HG03103 (cell line): ENCODE data around the gene TNS3.
"Not testable (repeated sequence)": the region's sequence is repeated elsewhere in the genome, so short reads cannot be mapped to it uniquely, and the experiment has no call there.

Source experiments
- ATAC-seq: cut with Tn5 transposase; IDR thresholded peaks from one replicate; pipeline ENCODE4 v1.9.1; 2021; ENCODE audit warnings: low read depth; ENCODE audit not compliant: unreplicated experiment

Gene TNS3

DNA sequence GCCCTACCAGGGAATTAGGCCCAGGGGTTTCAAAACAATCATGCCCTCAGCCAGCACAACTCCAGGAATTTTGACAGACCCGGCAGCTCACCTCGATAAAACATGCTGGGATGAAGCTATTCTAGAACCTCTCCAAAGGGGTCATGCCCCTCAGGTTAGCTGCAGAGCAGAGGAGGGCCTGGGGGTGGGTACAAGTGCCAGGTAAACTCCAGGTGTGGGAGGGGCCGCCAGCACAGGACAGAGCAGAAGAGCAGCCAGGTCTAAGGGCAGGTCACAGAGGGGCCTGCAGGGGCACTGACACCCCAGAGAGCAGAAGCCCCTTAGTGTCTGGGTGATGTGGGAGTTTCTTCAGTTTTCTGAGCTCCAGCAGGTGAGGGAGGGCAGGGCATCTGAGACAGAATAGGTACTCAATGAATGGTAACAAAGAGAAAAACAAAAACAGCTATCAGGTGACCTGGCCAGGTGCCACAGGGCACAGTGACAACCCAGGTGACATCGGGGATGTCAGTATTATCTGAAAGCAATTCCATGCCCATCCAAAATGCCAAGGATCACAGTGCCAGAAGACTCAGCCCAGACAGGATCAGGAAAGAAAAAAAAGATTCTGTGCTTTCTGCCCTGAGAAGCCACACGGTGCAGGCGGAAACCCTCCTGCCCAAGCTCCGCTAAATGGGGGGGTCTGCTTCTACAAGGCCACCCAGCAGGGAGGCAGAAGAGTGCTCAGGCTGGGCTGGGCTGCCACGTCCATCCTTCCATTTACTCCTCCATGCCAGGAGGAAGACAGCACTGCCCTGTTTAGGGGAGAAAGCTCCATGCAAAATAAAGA is 104.5 kb downstream of the TNS3 start:
- ATAC-seq, result no peak

DNA sequence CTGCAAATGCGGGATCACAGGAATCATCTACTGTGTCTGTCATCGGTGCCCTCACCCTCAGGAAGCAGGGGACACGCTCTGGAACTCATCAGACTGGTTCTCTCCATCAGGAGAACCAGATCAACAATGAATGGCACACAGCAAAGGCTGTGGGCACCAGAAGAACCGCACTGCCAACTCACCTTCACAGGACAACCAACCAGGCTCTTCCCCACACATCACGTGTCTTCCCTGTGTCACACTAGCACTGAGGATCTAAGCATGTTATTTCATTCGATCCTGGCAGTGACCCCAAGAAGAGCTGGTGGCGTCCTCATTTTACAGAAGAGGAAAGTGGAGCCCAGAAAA is 106.1 kb downstream of the TNS3 start:
- no peak for ATAC-seq

DNA sequence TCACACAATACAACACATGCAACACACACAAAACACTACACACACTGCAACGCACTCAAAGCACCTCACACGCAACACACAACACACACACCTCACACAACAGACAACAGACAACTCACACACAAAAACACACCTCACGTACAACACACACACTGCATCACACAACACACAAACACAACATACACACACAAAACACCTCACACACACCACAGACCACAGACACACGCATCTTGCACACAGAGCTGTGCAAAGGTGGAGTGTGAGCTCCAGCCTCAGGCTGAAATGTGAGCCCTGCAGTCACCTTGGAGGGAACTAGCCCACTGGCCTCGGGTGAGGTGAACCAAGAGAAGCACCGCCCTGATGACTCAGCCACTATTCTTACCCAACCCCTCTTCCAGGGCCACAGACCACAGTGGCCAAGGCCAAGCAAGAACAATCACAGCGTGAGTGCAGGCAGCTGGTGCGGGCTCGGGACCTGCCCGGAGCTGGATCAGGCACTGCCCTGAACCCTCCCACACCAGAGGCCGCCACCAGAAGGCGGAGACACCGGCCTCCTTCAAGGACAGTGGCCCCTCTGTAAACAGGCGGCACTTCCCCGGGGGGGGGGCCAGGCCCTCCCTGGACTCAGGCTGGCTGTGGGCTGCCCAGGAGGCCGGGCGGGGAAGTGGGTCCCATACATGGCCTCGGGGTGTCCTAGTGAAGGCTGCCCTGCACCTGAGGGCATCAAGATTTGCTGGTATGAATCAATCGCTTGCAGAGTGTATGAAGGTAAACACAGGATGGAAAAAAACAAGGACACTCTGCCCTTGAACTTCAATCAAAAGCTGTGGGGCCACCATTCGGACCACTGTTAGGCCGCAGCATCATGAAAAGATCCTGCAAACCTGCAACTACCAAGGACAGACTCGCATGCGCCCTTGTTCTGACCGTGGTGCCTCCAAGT is 106.7 kb downstream of the TNS3 start:
- peak; percentile 86 for ATAC-seq

DNA sequence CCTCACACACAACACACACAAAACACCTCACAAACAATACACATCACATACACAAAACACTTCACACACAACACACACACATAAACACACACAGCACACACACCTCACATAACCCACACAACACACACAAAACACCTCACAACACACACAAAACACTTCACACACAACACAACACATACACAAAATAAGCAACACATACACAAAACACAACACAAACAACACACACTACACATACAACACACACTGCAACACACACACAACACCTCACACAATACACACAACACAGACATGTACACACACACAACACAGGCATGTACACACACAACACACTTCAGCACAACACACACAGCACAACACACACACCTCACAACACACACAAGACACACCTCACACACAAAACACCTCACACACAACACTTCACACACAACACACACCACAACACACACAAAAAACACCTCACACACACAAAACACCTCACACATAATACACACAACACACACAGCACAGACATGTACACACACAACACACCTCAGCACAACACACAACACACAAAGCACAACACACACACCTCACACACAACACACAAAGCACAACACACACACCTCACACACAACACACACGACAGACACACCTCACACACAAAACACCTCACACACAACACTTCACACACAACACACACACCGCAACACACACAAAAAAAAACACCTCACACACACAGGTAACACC is 107.5 kb downstream of the TNS3 start:
- no peak for ATAC-seq

DNA sequence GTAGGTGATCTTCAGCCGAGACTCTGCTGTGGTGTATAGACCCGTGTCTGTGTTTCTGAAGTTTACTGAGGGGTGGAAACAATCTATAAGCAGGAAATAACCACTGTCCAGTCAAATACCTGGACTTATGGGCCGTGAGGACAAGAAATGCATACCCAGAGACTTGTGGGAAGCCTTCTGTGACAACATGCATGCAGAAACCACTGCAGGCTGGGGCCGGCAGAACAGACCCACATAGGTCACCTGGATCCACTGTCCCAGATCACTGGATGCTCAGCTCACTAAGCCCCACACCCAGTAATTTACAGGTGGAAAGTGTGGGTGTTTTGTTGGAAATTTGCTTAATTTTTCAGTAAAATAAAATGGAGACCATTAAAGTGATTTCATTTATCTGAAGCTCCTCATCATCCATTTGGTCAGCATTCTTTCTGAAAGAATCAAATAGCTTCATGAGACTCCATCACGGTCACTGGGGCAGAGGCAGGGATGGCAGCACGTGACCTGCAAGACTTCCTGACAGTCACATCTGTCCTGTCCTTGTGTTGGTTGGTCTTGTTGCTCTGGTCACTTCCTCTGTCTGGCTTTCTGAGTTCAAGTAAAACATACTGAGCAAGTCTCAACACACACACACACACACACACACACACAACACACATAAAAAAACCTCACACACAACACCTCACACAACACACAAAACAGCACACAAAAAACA is 108.3 kb downstream of the TNS3 start:
- no peak for ATAC-seq

DNA sequence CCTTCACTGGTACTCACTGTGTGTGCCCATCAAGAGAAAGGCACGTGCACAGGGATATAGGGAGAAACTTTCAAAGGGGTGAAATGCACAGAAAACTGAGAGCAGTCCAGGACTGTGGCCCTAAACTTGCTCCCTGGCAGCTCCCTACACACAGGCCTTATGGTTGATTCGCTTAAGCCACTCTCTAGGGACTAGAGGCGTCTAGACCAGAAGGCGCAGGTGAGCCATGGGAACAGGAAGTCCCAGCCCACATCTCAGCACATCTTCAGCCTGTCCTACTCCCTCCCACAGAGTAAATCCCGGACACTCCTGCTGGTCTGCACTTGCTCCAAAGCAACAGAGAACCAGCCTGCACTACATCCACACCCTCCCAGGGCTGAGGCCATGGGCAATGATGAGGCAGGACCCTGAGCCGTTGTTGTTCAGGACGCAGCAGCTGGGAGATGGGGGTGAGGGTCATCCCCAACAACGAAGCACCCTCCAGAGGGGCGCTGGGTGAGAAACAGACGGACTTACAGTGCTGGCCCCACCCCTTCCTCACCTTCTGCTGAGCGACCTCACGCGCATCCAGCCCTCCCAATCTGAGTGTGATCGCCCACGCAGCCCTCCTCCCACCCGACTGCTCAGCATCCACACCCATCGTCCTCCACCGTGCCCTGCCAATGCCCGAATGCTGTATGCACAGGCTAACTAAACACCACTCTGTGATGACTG is 109.3 kb downstream of the TNS3 start:
- no peak for ATAC-seq

DNA sequence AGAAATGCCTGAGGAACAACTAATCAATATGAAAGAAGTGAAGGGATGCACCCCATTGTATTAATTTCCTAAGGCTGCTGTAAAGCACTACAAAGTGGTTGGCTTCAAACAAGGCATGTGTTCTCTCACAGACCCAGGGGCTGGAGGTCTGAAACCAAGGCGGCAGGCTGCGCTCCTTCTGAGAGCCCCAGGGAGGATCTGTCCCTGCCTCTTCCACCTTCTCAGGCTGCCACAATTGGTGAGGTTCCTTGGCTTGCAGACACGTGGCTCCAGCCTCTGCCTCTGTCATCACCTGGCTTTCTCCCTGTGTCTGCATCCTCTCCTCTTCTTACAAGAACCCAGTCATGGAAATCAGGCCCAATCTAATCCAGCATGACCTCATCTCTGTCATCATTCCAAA is 110.1 kb downstream of the TNS3 start:
- no peak for ATAC-seq

DNA sequence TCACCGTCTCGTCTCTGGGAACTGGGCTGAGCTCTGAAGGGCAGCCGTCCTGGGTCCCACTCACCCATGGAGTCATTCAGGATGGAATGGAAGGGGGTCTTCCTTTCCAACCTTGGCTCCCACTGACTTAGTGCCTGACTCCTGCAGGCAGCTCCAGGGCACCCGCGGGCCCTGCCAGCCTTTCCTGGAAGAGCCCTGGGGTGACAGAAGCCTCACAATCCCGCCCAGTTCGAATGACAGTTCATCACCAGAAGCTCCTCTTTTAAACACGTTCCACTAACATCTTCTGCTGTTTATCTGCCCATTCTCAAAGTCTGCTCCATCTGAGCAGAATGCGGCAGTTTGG is 110.6 kb downstream of the TNS3 start:
- ATAC-seq, result no peak

DNA sequence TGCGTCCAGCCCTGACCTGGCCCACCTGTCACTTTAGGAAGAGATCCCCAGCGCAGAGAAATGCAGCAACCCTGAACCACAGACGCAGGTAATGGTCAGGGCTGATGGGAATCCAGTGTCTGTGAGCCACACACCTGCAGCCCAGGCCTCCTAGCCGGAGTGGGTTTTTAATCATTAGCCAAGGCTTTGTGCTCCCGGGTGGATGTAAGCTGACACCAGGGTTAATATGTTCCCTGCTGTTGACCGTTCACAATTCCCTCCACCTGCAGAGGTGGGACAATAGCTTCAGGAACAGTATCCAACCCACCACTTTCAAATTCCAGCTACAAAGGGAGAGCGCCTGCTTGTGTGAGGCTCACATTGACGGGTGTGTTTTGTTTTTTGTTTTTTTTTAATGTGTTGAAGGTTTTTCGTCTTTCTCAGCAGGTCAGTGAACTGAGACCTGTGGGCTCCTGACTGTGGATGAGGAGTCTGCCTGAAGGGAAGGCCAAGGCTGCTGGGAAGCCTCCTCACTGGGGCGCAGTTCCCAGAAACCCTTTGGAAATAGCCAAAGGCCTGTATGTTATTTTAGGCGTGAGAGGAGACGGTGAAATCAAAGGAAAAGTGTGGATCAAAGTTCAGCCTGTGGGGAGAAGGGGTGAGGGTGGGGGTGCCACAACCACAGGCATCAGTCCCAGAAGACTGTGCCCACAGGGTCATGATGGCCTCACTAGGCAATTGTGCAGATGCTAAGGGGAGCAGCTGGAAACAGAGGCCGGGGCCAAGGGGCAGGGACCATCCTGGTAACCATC is 111.1 kb downstream of the TNS3 start:
- no peak for ATAC-seq

DNA sequence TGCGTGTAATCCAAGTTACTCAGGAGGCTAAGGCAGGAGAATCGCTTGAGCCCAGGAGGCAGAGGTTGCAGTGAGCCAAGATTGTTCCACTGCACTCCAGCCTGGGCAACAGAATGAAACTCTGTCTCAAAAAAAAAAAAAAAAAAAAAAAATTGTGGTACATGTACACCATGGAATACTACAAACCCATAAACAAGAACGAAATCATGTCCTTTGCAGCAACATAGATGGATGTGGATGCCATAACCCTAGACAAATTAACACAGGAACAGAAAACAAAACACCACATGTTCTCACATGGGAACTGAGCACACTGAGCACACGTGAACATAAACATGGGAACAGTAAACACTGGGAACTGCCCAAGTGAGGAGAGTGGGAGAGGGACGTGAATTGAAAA is 112.1 kb downstream of the TNS3 start:
- ATAC-seq, result not testable (repeated sequence)

DNA sequence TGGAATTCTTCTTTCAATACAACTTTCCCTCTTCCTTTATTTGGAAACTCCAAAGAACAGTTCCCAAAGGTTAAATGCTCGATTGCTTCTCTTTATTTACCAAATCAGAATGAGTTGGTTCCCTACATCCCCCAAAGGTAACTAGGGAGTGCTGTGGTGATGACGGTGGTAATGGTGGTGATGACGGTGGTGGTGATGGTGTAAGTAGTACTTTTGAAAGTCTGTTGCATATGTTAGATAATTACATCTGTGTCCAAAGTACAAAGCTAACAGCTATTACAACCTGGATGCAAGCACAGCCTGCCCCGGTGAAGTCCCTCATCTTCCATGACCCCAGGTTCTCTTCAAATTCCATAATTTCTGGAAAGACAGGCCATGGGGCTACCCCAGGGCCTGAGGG is 115.1 kb downstream of the TNS3 start:
- ATAC-seq, result no peak

DNA sequence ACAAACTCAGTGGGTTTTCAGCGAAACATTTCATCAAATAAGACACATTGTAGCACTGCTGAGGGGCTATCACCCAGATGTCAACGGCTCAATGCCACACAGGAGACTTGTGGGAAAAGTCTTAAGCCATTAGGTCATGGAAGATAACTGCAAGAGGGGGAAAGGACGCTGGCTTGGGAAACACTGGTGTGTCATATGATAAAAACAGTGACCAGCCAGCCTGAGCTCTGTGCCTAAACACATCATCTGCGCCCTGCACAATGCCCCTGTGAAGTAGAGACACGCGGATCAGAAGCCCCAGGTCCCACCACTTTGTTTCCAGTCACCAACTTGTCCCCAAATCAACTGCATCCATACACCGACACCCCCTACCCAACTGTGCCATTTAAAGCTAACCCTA is 116.7 kb downstream of the TNS3 start:
- no peak for ATAC-seq

DNA sequence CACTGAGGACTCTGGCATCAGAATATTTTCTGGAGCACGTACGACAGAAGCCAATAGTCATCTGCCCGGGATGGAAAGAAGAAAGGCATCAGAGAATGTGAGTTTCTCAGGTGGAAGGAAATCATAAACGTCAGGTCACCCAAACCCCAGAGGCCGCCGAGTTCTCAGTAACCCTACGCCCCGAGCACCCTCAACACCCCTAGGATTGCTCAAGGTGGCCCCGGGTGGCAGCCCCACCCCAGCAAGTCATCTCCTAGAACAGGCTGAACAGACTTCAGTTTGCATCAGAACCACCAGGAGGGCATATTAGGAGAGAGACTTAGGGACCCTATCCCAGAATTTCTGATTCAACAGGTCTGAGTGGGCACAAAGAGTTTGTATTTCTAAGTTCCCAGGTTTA is 117.6 kb downstream of the TNS3 start:
- ATAC-seq, result no peak

DNA sequence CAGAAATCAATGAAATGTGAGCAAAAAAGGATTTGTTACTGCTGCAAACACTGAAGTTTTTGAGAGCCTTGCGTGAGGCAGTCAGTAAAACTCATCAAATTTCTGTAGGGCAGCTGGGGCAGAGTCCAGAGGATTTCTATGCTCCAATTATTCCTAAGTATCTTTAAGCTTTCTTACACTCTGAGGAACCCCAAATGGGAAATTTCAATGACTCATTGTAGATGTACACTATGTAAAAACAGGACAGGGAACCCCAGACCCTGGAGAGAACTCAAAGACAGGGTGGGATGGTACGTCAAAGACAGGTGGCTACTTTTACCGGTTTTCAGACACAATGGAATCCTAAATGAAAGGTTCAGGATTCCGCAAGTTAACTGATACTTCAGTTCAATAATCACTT is 120.2 kb downstream of the TNS3 start:
- ATAC-seq, result no peak

DNA sequence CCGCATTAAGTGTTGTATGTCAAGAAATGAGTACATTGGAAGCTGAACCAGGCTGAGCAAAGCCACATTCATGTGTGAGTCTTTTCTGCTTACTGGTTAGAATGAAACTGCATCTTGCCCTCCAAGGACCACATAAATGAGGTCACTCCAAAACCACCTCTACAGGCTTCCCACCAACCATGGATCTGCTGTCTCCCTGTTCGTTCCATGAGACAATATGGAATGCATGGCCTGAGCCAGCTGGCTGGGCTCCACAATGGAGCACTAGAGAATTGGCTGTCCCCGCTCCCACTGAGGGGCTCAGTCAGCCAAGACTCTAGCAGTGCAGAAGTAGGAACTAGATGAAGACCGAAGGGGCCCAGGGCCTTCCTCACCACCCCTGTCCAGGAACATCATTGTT is 120.8 kb downstream of the TNS3 start:
- no peak for ATAC-seq

DNA sequence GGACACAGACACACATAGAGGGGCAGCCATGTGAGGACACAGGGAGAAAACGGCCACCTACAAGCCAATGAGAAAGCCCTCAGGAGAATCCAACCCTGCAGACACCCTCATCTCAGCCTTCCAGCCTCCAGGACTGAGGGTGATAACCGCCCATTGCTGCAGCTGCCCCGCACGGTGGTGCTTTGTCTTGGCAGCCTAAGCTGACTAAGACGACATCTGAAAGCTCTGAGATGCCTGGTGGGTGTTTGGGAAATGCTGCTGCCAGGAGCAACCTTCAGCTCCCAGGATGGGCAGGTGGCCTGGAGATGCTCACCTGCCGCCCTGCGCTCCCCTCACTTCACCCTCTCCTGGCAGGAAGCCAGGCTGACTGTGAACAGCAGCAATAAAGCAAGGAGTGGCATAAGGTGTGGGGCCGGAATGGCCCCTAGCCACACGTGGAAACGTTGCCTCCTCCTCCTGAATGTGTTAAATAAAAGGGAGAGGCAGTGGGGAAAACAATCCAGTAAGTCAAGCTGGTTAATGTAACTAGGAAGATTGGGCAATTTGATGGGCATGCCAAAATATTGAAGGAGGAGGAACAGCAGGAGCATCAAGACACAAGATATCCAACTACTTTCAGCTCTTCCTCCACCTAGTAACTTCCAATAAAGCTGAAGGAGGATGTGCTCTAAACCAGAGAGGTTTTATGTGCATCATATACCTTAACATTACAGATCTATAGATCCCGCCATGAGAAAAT is 121.5 kb downstream of the TNS3 start:
- ATAC-seq, result no peak

DNA sequence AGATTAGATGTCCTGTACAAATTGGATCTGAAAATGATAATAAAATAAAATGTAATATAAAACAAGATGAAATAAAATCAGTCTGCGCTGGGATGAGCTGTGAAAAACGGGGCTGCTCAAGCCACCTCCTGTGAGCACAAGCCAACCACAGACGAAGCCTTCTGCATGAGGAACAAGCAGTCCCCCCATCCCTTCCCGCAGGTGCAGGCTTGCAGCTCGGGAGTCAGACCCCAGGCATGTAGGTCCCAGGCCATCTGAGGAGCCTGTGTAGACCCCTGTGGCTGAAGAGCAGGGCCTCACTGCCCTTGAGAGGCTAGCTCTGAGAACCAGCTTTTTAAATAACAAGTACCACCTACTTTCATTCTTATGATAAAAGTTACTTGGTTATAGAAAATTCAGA is 123.4 kb downstream of the TNS3 start:
- ATAC-seq, result no peak

DNA sequence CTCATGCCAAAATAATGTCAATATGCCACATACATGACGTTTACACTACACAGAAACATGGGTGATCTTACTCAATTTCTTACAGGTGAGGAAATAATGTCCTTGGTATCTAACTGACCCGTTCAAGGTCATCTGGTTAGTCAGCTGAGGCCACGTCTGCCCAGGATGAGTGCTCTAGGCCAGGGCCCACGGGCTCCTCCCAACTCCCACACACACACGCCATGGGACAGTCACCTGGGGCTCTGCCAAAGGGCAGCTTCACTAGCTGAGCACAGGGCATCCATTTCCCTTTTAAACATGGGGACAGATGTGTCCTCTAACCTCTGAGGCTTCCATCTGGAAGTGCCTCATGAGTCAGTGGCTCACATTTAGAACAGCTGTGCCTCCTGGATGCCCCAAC is 123.9 kb downstream of the TNS3 start:
- ATAC-seq, result no peak
